ENCODE results near the gene NUBP2.
A peak's percentile ranks its signal among the peaks of the same experiment; 100 is the strongest.

Gene NUBP2

GRCh38 chr16:1778200-1779179 is 4.3 kb upstream of the NUBP2 start:
- H3K27ac ChIP-seq: no peak overlapping the region
- TF ChIP-seq CTCF (conservative IDR thresholded peaks at IDR 0.05): no peak
- no peak for TF ChIP-seq ZFX (IDR thresholded peaks at IDR 0.05)

GRCh38 chr16:1779234-1779701 is 3.5 kb upstream of the NUBP2 start:
- no peak for TF ChIP-seq CTCF (conservative IDR thresholded peaks at IDR 0.05)
- no peak for TF ChIP-seq ZFX (IDR thresholded peaks at IDR 0.05)
- no peak overlapping the region for H3K27ac ChIP-seq

DNA sequence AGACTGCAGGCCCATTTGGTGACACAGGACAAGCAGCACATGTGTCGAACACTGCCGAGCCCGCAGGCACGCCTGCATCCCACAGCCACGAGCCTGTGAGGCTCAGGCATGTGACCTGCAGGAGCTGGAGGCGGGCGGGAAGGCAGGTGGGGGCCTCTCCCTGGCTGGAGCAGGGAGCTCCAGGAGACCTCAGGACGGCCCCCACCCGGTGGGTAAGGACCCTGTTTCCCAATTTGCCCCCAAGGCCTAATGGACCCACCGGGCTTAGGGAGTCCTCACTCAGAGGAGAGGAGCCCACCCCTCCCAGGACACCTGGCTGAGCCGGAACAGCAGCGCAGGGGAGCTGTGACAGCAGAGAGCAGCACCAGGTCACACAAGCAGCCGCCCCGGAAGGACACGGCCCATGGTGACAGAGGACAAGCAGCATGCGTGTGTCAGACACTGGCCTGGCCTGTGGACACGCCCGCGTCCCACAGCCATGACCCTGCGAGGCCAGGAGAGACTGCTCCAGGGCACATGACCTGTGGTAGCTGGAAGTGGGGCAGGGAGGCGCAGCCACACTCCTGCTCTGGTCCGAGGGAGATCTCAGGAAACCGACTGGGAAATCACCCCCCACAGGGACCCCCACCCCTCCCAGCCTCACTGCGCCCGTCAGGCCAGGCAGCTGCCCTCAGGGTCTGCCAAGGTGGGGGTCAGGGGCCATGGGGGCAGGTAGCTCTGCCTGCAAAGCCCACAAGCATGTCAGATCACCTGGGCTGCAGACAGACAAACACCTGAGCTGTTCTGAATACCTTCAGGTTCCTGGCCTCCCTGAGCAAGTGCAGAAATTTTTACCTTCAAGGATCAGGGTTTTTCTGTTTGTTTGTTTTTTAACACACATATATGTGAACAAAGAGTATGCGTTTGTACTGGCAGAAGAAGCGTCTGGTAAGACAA is 2.8 kb upstream of the NUBP2 start:
- no peak for TF ChIP-seq ZFX (IDR thresholded peaks at IDR 0.05)
- TF ChIP-seq CTCF (conservative IDR thresholded peaks at IDR 0.05): no peak
- no peak overlapping the region for H3K27ac ChIP-seq

GRCh38 chr16:1780677-1781072 is 2.1 kb upstream of the NUBP2 start:
- peak overlapping the region; percentile 81; the same call in 1 of the 2 replicates for H3K27ac ChIP-seq

DNA sequence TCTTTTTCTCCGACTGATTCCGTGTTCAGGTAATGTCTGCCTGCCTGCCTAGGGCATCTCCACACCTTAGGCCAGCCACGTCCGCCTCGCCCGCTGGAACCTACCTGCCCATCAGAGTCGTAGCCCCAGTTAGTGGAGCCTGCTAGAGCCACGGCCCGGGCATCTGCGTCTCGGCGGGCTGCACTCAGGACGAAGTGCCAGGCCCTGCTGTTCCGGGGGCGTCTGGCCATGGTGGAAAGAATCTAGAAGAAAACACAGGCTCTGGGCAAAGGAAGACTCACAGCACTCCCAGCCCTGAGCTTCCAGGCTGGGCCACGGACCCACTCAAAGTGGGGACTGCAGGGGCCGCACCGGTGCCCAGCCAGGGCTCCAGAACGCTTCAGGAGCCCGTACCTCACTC is 1.5 kb upstream of the NUBP2 start:
- H3K27ac ChIP-seq: peak overlapping the region; percentile 81
- TF ChIP-seq CTCF (conservative IDR thresholded peaks at IDR 0.05) (no peak), ZFX (IDR thresholded peaks at IDR 0.05) (no peak)

More at GRCh38 chr16:1780677-1781072, 2.1 kb upstream of the NUBP2 start:
- TF ChIP-seq ZFX (IDR thresholded peaks at IDR 0.05): no peak
- no peak for TF ChIP-seq CTCF (conservative IDR thresholded peaks at IDR 0.05)

DNA sequence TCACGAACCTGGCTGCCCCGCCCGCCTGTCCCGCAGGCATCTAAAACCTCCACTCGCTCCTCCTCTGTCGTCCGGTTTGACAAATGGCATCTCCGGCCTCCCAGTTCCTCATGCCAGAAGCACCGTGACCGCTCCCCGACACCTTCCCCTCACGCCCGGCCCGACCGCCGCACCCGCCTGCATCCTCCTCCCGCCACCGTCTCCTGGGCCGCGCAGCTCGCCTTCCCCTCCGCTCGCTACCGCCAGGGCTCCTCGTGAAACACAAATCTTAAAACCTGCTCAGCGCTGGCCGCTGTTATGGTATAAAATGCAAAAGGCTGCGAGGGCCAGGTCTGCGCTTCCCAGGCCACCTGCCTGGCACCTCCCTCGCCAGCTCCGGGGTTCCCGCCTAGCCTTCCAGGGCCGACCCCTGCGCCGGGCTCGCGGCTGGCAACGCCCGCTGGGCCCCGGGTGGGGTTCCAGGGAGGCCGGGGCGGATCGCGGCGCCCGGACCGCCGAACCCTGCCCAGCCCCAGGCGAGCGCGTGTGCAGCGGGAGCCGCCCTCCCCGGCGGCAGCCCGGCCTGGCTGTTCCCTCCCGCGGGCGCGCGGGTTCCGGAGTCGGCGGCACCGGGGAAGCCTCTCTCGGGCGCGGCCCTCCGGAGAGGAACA is 877 bp upstream of the NUBP2 start:
- no peak; the same call in 1 of the 2 replicates for TF ChIP-seq CTCF (conservative IDR thresholded peaks at IDR 0.05)
- TF ChIP-seq ZFX (IDR thresholded peaks at IDR 0.05): peak; percentile 35; the same call in 1 of the 2 replicates

More for the DNA sequence above, 877 bp upstream of the NUBP2 start:
- peak overlapping the region; percentile 81 for H3K27ac ChIP-seq
